Neuronal stem cell (in vitro differentiated cells): ENCODE measurements around the gene ABCG8. TPM values are rescaled to one million over a fixed set of nuclear protein-coding genes. Genes with fewer than 3 reads are reported as not detected.

ENCODE experiments used
- DNase-seq: peaks from one replicate; pipeline ENCODE4 v3.0.0-alpha.2; 2013; ENCODE audit warnings: low spot score
- H2AFZ ChIP-seq: one replicate; pipeline ENCODE4 v1.6.1; 2013; ENCODE audit warnings: mild to moderate bottlenecking, low read length, inconsistent platforms
- H2AK5ac ChIP-seq: 2 replicates; pipeline ENCODE4 v1.6.1; 2013; ENCODE audit warnings: low read depth, mild to moderate bottlenecking, inconsistent platforms, low read length, moderate library complexity, mixed read lengths
- H2BK120ac ChIP-seq: 2 replicates; pipeline ENCODE4 v1.6.1; 2013; ENCODE audit warnings: low read depth, mild to moderate bottlenecking, inconsistent platforms, low read length, moderate library complexity, mixed read lengths
- H2BK12ac ChIP-seq: one replicate; pipeline ENCODE4 v1.6.1; 2013; ENCODE audit warnings: low read length, inconsistent platforms
- H2BK15ac ChIP-seq: 2 replicates; pipeline ENCODE4 v1.6.1; 2013; ENCODE audit warnings: mild to moderate bottlenecking, low read length, inconsistent platforms, mixed read lengths
- H2BK5ac ChIP-seq: one replicate; pipeline ENCODE4 v1.6.1; 2013; ENCODE audit warnings: inconsistent platforms, mild to moderate bottlenecking, low read length, moderate library complexity
- H3K14ac ChIP-seq: one replicate; pipeline ENCODE4 v1.6.1; 2013; ENCODE audit warnings: low read length, inconsistent platforms
- H3K18ac ChIP-seq: 2 replicates; pipeline ENCODE4 v1.6.1; 2013; ENCODE audit warnings: low read length, inconsistent platforms
- H3K23ac ChIP-seq: 2 replicates; pipeline ENCODE4 v1.6.1; 2013; ENCODE audit warnings: low read depth, mild to moderate bottlenecking, mixed read lengths, low read length, inconsistent platforms; ENCODE audit not compliant: poor library complexity
- H3K27ac ChIP-seq: replicated peaks from 3 replicates; pipeline ENCODE4 v1.5.1; 2013; ENCODE audit warnings: low read length, inconsistent platforms
- H3K27me3 ChIP-seq, 3 experiments: 2 replicates each; pipeline ENCODE4 v1.6.1; 2013; ENCODE audit warnings: low read length in 3 of 3, mild to moderate bottlenecking in 2 of 3, inconsistent platforms in 1 of 3, low read depth in 1 of 3, mixed read lengths in 1 of 3, moderate library complexity in 1 of 3; ENCODE audit not compliant: control insufficient read depth in 3 of 3, insufficient read depth in 3 of 3
- H3K36me3 ChIP-seq, 2 donors: replicated peaks in 1 of 2; 2 replicates each; pipeline ENCODE4 v1.6.1; 2013; ENCODE audit warnings: low read length in 2 of 2; ENCODE audit not compliant: control insufficient read depth in 2 of 2, insufficient read depth in 2 of 2
- H3K4ac ChIP-seq: 2 replicates; pipeline ENCODE4 v1.6.1; 2013; ENCODE audit warnings: inconsistent platforms, mild to moderate bottlenecking, low read length, moderate library complexity
- H3K4me1 ChIP-seq, 2 donors: 1 replicate in 1 of 2; 2 replicates in 1 of 2; pipeline ENCODE4 v1.6.1; 2013; ENCODE audit warnings: low read length in 2 of 2, low read depth in 1 of 2; ENCODE audit not compliant: control insufficient read depth in 2 of 2, insufficient read depth in 1 of 2
- H3K4me2 ChIP-seq: one replicate; pipeline ENCODE4 v1.6.1; 2013; ENCODE audit warnings: mild to moderate bottlenecking, low read length, inconsistent platforms; ENCODE audit not compliant: insufficient read depth, poor library complexity, severe bottlenecking
- H3K4me3 ChIP-seq, 2 donors: 2 replicates each; pipeline ENCODE4 v1.5.1; 2013; ENCODE audit warnings: low read length in 2 of 2, mild to moderate bottlenecking in 2 of 2, inconsistent platforms in 1 of 2, moderate library complexity in 1 of 2
- H3K79me1 ChIP-seq: one replicate; pipeline ENCODE4 v1.6.1; 2013; ENCODE audit warnings: low read depth, mild to moderate bottlenecking, inconsistent platforms, low read length, moderate library complexity
- H3K9ac ChIP-seq: one replicate; pipeline ENCODE4 v1.6.1; 2013; ENCODE audit warnings: mild to moderate bottlenecking, low read depth, low read length, inconsistent platforms; ENCODE audit not compliant: poor library complexity
- H3K9me3 ChIP-seq, 2 donors: replicated peaks in 1 of 2; 2 replicates each; pipeline versions ENCODE3 to v1.6.1; 2013; ENCODE audit warnings: low read length in 2 of 2, mild to moderate bottlenecking in 2 of 2, inconsistent platforms in 1 of 2, low read depth in 1 of 2, mixed read lengths in 1 of 2, moderate library complexity in 1 of 2; ENCODE audit not compliant: control insufficient read depth in 2 of 2, insufficient read depth in 1 of 2
- H4K8ac ChIP-seq: one replicate; pipeline ENCODE4 v1.6.1; 2013; ENCODE audit warnings: low read depth, mild to moderate bottlenecking, inconsistent platforms, low read length, moderate library complexity
- H4K91ac ChIP-seq: one replicate; pipeline ENCODE4 v1.6.1; 2013; ENCODE audit warnings: low read length, low read depth, mild to moderate bottlenecking, inconsistent platforms; ENCODE audit not compliant: poor library complexity
- WGBS, 2 donors: extraction: QIAGEN DNeasy Blood & Tissue Kit; methylation state at CpG; one replicate each; pipeline ENCODE4 v1.1.7; 2013; ENCODE audit warnings: missing lambda C conversion rate in 2 of 2, mixed read lengths in 1 of 2; ENCODE audit not compliant: insufficient read length in 2 of 2, insufficient replicate concordance in 1 of 2; ENCODE audit errors: extremely low coverage in 2 of 2; 5-methylcytosine and 5-hydroxymethylcytosine counted together
- polyA plus RNA-seq, 2 experiments: library from polyadenylated mRNA; stranded (reverse); fragments of 200-250 nt; gene quantifications; one replicate each; pipeline ENCODE4 v1.2.3, GENCODE V29; 2013

Gene ABCG8
- polyA plus RNA-seq (2013, experiment 1 of 2): not detected
- polyA plus RNA-seq (2013, experiment 2 of 2): not detected

- peaks cover 0 to 2% (median 0%) of the 10 kb centered on the region in 3 experiments for H3K27me3 ChIP-seq
- no peak within 1 kb of the TSS for H2AK5ac ChIP-seq
- H3K23ac ChIP-seq: peak within 1 kb of the TSS; percentile 81
- WGBS, 2 donors: no CpG with 5 or more reads among the region's 20 CpGs
- H3K9ac ChIP-seq: no peak within 1 kb of the TSS
- H3K14ac ChIP-seq: peak within 1 kb of the TSS; percentile 72
- no peak within 1 kb of the TSS for H2BK12ac ChIP-seq
- peak within 1 kb of the TSS; percentile 80 for H3K18ac ChIP-seq
- no peak within 1 kb of the TSS for H2BK15ac ChIP-seq
- no peak for DNase-seq
- peaks cover 0 to 9% of the 10 kb centered on the region in 2 donors for H3K4me1 ChIP-seq
- H4K8ac ChIP-seq: no peak within 1 kb of the TSS
- H3K36me3 ChIP-seq: no peaks in the 10 kb centered on the region
- no peak within 1 kb of the TSS for H3K4me3 ChIP-seq
- no peak within 1 kb of the TSS for H3K4ac ChIP-seq
- no peak within 1 kb of the TSS for H2BK120ac ChIP-seq
- H2AFZ ChIP-seq: peak within 1 kb of the TSS; percentile 81
- H3K79me1 ChIP-seq: no peaks in the 10 kb centered on the region
- no peaks in the 10 kb centered on the region for H3K9me3 ChIP-seq
- no peak within 1 kb of the TSS for H3K27ac ChIP-seq
- no peak within 1 kb of the TSS for H4K91ac ChIP-seq
- H2BK5ac ChIP-seq: no peak within 1 kb of the TSS
- no peak within 1 kb of the TSS for H3K4me2 ChIP-seq
Observed at GRCh38 chr2:43838560-43839267, at the start of gene ABCG8, which contains the start of gene ABCG5. TSS of gene ABCG8 (plus strand) at chr2:43838971. CDS start at chr2:43839054, 83 bp downstream. TSS of gene ABCG5 (minus strand) at chr2:43838839. CDS start at chr2:43838679, 160 bp downstream.

- no peak overlapping the region for H2BK120ac ChIP-seq
- H3K27me3 ChIP-seq: no peaks in the 10 kb centered on the region
- no peak overlapping the region for H2BK15ac ChIP-seq
- H3K9ac ChIP-seq: no peak overlapping the region
- no peak overlapping the region for H3K18ac ChIP-seq
- WGBS, 2 donors: no CpG with 5 or more reads among the region's 5 CpGs
- no peak overlapping the region for H3K23ac ChIP-seq
- H3K4me3 ChIP-seq: no peak overlapping the region
- no peaks in the 10 kb centered on the region for H3K79me1 ChIP-seq
- no peak overlapping the region for H3K4ac ChIP-seq
- no peaks in the 10 kb centered on the region for H3K4me1 ChIP-seq
- H2AK5ac ChIP-seq: no peak overlapping the region
- peaks cover 3 to 42% of the 10 kb centered on the region in 2 donors for H3K36me3 ChIP-seq
- no peak for DNase-seq
- H3K27ac ChIP-seq: no peak overlapping the region
- no peak overlapping the region for H3K14ac ChIP-seq
- H2AFZ ChIP-seq: no peak overlapping the region
- H2BK5ac ChIP-seq: no peak overlapping the region
- no peak overlapping the region for H3K4me2 ChIP-seq
- H4K8ac ChIP-seq: no peak overlapping the region
- H4K91ac ChIP-seq: no peak overlapping the region
- H2BK12ac ChIP-seq: no peak overlapping the region
- H3K9me3 ChIP-seq: no peaks in the 10 kb centered on the region
Observed at GRCh38 chr2:43790147-43790546, 48.6 kb upstream of the ABCG8 start.

- no peak overlapping the region for H2AK5ac ChIP-seq
- H2BK5ac ChIP-seq: no peak overlapping the region
- no peak overlapping the region for H3K23ac ChIP-seq
- H3K27me3 ChIP-seq: no peaks in the 10 kb centered on the region
- H2BK120ac ChIP-seq: no peak overlapping the region
- no peak overlapping the region for H3K4ac ChIP-seq
- peak overlapping the region; percentile 56 for H3K14ac ChIP-seq
- no peak for DNase-seq
- no peaks in the 10 kb centered on the region for H3K79me1 ChIP-seq
- H2BK12ac ChIP-seq: no peak overlapping the region
- H2AFZ ChIP-seq: no peak overlapping the region
- no peak overlapping the region for H2BK15ac ChIP-seq
- no CpG with 5 or more reads among the region's 2 CpGs for WGBS, 2 donors
- H3K9me3 ChIP-seq: no peaks in the 10 kb centered on the region
- H3K4me2 ChIP-seq: no peak overlapping the region
- H3K4me1 ChIP-seq: no peaks in the 10 kb centered on the region
- no peak overlapping the region for H3K9ac ChIP-seq
- H3K27ac ChIP-seq: no peak overlapping the region
- no peak overlapping the region for H3K4me3 ChIP-seq
- no peak overlapping the region for H4K8ac ChIP-seq
- no peak overlapping the region for H3K18ac ChIP-seq
- peaks cover 3 to 40% of the 10 kb centered on the region in 2 donors for H3K36me3 ChIP-seq
- H4K91ac ChIP-seq: no peak overlapping the region
Observed at GRCh38 chr2:43791035-43791765, 47.6 kb upstream of the ABCG8 start.

- H2BK5ac ChIP-seq: no peak overlapping the region
- H2BK15ac ChIP-seq: no peak overlapping the region
- no peak overlapping the region for H3K4me3 ChIP-seq
- no peak overlapping the region for H4K91ac ChIP-seq
- no peak for DNase-seq
- H2AK5ac ChIP-seq: no peak overlapping the region
- no peak overlapping the region for H4K8ac ChIP-seq
- no peaks in the 10 kb centered on the region for H3K27me3 ChIP-seq
- H3K18ac ChIP-seq: no peak overlapping the region
- no peak overlapping the region for H3K23ac ChIP-seq
- no peaks in the 10 kb centered on the region for H3K9me3 ChIP-seq
- no peak overlapping the region for H2BK120ac ChIP-seq
- no peak overlapping the region for H3K14ac ChIP-seq
- peaks cover 2 to 37% of the 10 kb centered on the region in 2 donors for H3K36me3 ChIP-seq
- H2BK12ac ChIP-seq: no peak overlapping the region
- H3K4ac ChIP-seq: no peak overlapping the region
- no peak overlapping the region for H3K4me2 ChIP-seq
- no peaks in the 10 kb centered on the region for H3K79me1 ChIP-seq
- no CpG with 5 or more reads among the region's 3 CpGs for WGBS, 2 donors
- no peak overlapping the region for H3K9ac ChIP-seq
- H3K4me1 ChIP-seq: no peaks in the 10 kb centered on the region
- H2AFZ ChIP-seq: no peak overlapping the region
- H3K27ac ChIP-seq: no peak overlapping the region
Observed at GRCh38 chr2:43792653-43793052, 46.1 kb upstream of the ABCG8 start.
